Esophagus muscularis mucosa (tissue), 3 donors: ENCODE measurements around the gene RUFY3.

Source experiments
- CTCF ChIP-seq, 3 experiments: fragments of 200-600 bp in 2 of 3; fragments of 450-650 bp in 1 of 3; sonication (generic) in 2 of 3; IDR thresholded peaks; one replicate each; pipeline ENCODE4 v1.5.1; 2017 to 2019; ENCODE audit warnings: antibody characterized with exemption in 3 of 3, mild to moderate bottlenecking in 2 of 3, moderate library complexity in 1 of 3
- POLR2A ChIP-seq: fragments of 450-650 bp; IDR thresholded peaks from one replicate; pipeline ENCODE4 v1.6.1; 2017; ENCODE audit warnings: antibody characterized with exemption, moderate library complexity, mild to moderate bottlenecking, low read depth

- no peak for TF ChIP-seq POLR2A
- no peak for TF ChIP-seq CTCF (IDR thresholded peaks at IDR 0.05)
These were observed at the start of gene RUFY3 for GRCh38 chr4:70721747-70722146.
